Activated CD4-positive, alpha-beta T cell treated with anti-CD3 and anti-CD28 coated beads, Interleukin-10, Interleukin-2, amounts not matched to agents 100 ng/mL and 50 ng/mL, durations not matched to agents 16 hours and 8 hours (primary cell): Measurements from ENCODE around the gene RBM44.
"Not testable (repeated sequence)": the region's sequence is repeated elsewhere in the genome, so short reads cannot be mapped to it uniquely, and the experiment has no call there.

ENCODE experiments used
- DNase-seq: peaks from one replicate; pipeline ENCODE4 v3.0.0-alpha.2; 2020

RBM44 gene

GRCh38 chr2:237783678-237784077, 14.9 kb upstream of the RBM44 start:
- not testable (repeated sequence) for DNase-seq

DNA sequence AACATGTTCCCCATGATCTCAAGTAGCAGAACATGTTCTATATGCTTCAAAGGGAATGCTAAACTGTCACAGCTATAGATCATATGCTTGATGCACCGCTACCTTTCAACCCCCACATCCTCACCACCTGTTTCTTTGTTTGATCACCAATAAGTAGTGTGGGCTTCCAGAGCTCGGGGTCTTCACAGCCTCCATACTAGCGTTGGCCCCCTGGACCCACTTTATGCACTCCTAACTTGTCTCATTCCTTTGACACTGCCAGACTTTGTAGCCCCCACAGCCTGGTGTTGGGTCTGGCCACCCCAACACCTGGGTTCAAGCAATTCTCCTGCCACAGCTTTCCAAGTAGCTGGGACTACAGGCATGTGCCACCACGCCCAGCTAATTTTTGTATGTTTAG, 11.6 kb upstream of the RBM44 start:
- no peak for DNase-seq

DNA sequence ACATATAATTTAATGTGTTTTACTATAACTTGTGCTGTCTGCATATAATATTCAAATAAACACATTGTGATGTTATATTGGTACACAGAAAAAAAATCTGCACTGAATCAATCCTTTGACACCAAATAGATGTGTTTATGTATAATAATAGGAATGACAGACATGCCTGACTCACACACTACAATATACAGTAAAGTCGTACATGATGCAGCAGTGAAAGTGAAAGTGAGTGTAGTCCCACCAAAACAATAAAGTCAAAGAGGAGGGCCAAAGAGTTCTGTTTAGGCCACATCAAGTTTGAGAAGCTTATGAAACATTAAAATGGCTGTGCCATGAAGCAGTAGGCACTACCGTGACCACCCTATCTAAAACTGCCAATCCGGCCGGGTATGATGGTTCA, 8.2 kb upstream of the RBM44 start:
- peak; percentile 18 for DNase-seq

DNA sequence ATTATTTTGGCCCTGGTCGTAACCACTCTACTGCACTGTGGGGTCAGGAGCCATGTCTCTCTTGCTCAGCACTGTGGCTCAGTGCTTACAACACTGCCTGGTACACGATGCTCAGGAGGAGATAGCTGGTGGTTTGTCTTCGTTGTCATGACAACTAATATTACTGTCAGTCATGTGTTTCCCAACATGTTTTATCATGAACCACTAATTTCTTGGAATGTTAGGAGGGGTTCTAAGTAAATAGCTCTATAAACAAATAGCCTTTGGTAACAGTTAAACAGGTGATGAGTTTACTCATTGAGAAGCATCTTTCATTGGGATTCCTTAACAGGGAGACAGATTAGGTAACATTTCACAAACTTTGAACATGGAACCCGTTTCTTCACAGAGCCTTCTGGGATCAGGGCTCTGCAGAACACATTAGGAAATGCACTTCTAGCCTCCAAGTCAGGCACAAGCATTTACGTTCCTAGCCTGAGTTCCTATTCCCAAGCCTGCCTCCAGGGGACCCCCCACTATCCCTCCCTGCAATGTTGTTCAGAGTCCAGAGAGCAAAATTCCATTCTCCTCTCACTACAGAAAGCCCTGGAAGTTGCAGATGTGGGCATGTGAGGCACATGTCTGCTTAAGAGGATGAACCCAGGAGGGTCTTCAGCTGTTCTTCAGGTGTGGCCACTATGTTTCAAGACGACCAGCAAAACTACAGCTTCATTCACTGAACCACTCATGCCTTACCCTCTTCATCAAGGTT, 6.4 kb upstream of the RBM44 start:
- DNase-seq: no peak

- DNase-seq: no peak
These were observed 1.3 kb upstream of the RBM44 start for GRCh38 chr2:237797253-237797652.

GRCh38 chr2:237799060-237799428, 465 bp downstream of the RBM44 start:
- DNase-seq: no peak

GRCh38 chr2:237801466-237801865, 2.9 kb downstream of the RBM44 start:
- DNase-seq: no peak

DNA sequence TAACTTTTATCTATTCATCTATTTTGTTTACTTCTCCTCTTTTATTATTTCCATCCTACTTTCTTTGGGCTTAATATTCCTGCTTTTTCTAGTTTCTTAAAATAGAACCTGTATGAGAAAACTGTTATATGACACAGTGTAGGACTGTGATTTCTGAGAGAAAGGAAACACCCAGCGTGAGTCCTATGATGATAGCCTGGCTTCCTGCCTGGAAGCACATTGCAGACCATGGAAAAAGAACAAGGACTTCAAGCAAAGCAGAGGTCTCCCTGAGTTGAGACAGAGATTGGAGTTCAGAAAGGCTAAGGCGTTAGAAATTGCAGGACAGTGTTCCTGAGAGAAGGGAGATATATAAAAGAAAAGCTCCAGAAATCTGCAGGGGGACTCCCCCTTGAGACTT, 7.8 kb downstream of the RBM44 start:
- DNase-seq: no peak

DNA sequence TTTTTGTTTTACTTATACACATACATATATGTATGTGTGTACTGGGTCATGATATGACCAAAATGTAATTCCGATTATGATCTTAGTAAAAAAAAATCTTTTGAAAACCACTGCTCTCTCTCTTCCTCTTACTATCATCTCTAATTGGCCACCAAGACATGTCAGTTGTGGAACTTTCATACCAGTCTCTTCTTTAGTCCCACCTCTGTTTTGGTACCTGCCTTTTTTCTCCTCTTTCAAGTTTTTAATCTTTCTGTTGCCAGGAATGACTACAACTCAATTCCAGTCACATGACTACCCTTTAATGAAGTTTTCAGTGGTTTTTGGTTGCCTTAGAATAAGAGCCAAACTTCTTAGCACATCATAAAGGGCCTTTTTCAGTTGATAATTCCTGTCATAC, 17.1 kb downstream of the RBM44 start:
- peak; percentile 79 for DNase-seq

DNA sequence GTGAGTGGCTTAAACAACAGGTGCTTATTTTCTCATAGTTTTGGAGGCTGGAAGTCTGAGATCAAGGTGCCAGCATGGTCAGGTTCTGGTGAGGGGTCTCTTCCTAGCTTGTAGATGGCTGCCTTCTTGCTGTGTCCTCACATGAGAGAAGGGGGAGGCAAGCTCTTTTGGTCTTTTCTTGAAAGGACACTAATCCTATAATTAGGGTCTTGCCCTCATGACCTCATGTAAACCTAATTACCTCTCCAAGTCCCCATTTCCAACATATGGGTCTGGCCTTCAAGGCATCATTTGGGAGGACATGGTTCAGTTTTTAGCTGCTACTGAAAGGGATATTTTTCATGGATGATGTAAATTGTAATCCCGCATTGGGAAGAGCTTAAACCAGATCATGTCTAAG, 18.0 kb downstream of the RBM44 start:
- DNase-seq: no peak

- DNase-seq: peak; percentile 65
These were observed 19.5 kb downstream of the RBM44 start for GRCh38 chr2:237818066-237818473.

DNA sequence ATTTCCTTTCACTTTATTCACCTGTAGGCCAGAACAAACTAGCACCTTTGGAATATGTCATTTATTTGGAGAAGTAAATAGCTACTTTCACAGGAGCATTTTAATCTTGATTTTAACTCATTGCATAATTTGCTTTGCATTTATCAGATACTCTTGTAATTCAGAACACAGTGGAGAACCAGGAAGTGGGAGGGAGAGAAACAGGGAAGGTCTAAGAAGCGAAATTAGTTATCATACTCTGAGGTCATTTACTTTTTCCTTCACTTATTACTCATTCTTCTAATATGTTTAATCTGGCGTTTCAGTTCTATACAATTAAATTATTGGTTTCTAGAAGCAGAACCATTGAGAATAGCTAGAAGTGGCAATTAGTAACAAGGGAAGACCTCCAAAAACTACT, 20.7 kb downstream of the RBM44 start:
- peak; percentile 34 for DNase-seq

GRCh38 chr2:237820421-237820820, 21.8 kb downstream of the RBM44 start:
- no peak for DNase-seq

DNA sequence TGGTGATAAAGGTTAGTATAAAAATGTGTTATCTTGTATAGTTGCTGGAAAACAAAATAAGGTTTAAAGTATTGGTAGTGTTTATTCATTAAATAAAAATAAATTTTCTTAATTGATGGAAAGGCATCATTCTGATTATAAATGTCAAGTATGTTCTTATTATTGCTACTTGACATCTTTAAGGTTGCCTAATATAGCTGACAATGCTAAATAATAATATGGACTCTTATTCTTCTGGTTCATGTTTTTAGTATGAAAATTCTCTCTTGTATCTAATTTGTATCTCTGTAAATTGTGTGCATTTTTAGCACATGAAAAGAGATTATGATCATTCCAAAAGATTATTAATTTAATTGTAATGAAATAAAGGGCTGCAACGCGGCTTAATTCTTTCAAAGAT, 25.0 kb downstream of the RBM44 start:
- no peak for DNase-seq

- DNase-seq: peak; percentile 8
These were observed 25.5 kb downstream of the RBM44 start for GRCh38 chr2:237824085-237824484.

DNA sequence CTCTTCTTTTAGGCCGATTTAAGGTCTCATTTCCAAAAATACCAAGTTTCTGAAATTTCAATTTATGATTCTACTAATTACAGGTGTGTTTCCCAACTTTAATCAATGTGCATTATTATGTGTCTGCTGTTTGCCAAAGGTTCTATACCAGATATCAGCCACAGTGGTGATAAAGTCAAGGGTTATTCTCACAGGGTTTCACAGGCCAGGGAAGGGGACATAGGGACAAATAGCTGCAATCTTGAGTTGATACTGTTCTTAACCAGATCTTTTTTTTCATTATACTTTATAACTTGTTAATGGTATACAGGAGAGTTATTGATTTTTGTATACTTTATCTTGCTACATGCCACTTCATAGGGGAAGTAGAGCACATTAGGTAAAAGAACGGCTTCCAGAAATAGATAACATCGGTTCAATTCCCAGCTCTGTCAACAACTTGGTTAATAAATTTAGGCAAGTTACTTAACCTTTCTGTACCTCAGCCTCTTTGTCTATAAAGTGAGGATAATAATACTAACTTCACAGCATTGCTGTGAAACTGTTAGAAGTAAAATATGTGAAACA, 28.9 kb downstream of the RBM44 start:
- DNase-seq: no peak

- no peak for DNase-seq
These were observed 31.9 kb downstream of the RBM44 start for GRCh38 chr2:237830522-237830921.

- DNase-seq: no peak
These were observed 35.0 kb downstream of the RBM44 start for GRCh38 chr2:237833546-237833945.

DNA sequence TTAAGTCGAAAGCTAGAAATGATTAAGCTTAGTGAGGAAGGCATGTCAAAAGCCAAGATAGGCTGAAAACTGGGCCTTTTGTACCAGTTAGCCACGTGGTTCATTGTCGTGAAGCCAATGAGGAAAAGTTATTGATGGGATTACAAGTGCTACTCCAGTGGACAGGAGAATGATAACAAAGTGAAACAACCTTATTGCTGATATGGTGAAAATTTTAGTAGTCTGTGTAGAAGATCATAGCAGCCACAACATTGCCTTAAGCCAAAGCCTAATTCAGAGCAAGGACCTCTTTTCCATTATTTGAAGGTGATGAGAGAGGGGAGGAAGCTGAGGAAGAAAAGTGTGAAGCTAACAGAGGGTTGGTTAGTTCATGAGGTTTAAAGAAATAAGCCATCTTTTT, 36.8 kb downstream of the RBM44 start:
- DNase-seq: no peak

DNA sequence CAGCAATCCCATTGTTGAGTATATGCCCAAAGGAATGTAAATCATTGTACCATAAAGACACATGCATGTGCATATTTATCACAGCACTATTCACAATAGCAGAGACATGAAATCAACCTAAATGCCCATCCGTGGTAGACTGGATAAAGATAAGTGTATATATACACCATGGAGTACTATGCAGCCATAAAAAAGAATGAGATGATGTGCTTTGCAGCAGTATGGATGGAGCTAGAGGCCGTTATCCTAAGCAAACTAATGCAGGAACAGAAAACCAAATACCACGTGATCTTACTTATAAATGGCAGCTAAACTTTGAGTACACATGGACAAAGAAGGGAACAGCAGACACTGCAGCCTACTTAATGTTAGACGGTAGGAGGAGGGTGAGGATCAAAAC, 42.5 kb downstream of the RBM44 start:
- no peak for DNase-seq

DNA sequence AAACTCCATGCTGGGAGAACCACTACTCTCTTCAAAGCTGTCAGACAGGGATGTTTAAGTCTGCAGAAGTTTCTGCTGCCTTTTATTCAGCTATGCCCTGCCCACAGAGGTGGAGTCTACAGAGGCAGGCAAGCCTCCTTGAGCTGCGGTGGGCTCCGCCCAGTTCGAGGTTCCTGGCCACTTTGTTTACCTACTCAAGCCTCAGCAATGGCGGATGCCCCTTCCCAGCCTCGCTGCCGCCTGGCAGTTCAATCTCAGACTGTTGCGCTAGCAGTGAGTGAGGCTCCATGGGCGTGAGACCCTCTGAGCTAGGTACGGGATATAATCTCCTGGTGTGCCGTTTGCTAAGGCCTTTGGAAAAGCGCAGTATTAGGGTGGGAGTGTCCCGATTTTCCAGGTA, 50.4 kb downstream of the RBM44 start:
- not testable (repeated sequence) for DNase-seq

DNA sequence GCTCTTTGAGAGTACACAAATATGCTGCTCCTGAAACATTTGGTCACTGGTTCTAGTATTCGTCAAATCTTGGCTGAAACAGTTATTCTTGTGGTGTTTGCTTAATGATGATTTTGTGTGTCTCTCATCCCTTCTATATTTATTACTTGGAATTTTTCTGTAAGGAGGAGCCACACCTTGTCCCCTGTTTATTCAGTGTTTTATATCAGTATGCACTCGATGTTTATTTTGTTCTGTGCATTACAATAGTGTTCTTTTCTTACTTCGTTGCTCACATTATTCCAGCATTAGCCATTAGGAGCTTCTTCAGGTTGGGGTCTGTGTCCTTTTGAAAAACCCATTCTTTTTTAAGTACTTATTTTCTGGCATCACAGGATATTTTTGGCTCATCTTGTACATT, 55.7 kb downstream of the RBM44 start:
- DNase-seq: no peak

DNA sequence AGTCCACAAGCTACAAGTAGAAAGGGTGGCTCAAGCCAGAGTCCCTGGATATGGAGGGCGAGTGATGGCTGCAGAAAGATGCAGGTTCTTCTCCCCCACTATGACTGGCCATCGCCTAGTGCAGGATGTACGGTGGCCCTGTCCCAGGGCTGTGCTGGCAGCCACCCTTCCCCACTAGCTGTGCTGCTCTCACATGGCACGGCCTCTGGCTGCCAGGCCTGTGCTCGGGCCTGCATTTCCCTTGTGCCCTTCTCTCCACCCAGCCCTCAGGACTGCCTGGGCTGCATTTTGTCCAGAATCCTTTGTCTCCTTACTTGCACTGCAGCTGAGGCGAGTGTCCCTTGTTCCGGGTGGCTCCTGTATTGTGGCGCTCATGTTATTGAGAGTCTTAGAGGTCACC, 59.2 kb downstream of the RBM44 start:
- DNase-seq: no peak

DNA sequence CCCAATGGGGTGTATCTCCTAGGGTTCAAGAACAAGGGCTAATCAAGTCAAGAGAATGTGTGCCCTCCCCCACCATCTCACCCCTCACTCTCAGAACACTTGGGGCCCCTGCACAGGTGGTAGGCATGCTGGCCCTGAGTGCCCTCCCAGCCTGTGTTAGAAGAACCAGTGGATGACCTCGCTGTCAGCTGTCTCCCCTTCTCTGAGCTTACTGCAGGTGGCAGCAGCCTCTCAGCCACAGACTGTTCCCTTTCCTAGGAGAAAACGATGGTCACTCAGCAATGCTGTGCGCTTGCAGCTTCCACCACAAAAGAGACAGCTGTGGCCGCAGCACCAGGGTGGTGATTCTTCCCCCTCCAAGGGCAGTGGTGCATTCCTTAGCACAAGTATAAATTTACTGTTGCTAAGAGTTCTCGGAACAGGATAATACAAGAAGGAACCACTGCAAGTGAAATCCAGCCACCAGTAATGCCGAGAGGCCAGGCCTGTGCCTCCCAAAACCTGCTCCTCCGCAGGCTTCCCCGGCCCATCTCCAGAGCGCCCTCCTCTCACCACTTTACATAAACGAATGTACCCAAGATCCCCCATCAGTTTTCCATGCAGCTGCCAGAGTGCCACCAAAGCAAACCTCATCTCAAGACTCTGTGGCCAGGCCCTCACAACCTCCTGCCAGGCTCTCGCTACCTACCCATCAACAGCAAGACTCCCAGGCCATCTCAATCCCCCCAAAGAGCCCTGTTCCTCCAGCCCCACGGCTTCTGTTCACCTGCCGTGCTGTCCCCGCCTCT, 59.9 kb downstream of the RBM44 start:
- DNase-seq: peak; percentile 58
